Sciatic nerve (tissue), 2 donors: Measurements from ENCODE around the gene MSI2. TPM values are rescaled to one million over a fixed set of nuclear protein-coding genes. Genes with fewer than 3 reads are reported as not detected.

Experiments used
- ATAC-seq: fragments of 200-7000 bp; cut with Tn5 transposase; one replicate; pipeline ENCODE4 v1.9.1; 2020; ENCODE audit warnings: mild to moderate bottlenecking, moderate library complexity
- DNase-seq: peaks from one replicate; pipeline ENCODE4 v3.0.0-alpha.2; 2020; ENCODE audit warnings: low spot score
- intact Hi-C: fragments of 100-400 bp; cut with DNase I; formaldehyde crosslinking; loops from one replicate; pipeline ENCODE4 v1.14.2; 2022
- total RNA-seq: library from RNA; stranded (reverse); fragmentation: NEBNext Ultra II Directional; extraction: Animal tissue kit (Norgen Biotek cat#: 25700); gene quantifications from one replicate; pipeline ENCODE4 v1.2.1, GENCODE V29; 2021
- donor health status: DM: no; HTN: no; CAD: no.
- donor health status: DM: no; HTN: no; CAD: no.

The MSI2 gene
- total RNA-seq, 1 donor from 2014 or later, result 25.2 TPM

GRCh38 chr17:57396511-57396921 is 140.2 kb downstream of the MSI2 start:
- DNase-seq, result no peak
- ATAC-seq, result no peak
- intact Hi-C loops, result no loop called here

- no peak for DNase-seq
- no peak for ATAC-seq
- intact Hi-C loops, result no loop called here
Observed at GRCh38 chr17:57397402-57397801, 141.1 kb downstream of the MSI2 start.

GRCh38 chr17:57399690-57400089 is 143.4 kb downstream of the MSI2 start:
- no peak for DNase-seq
- ATAC-seq, result no peak
- intact Hi-C loops, result no loop called here

GRCh38 chr17:57400648-57401047 is 144.3 kb downstream of the MSI2 start:
- DNase-seq (no peak), ATAC-seq (no peak)
- intact Hi-C loops, result no loop called here

- ATAC-seq, result no peak
- intact Hi-C loops, result no loop called here
- no peak for DNase-seq
Observed at GRCh38 chr17:57401556-57402488, 145.5 kb downstream of the MSI2 start.

GRCh38 chr17:57402681-57403180 is 146.4 kb downstream of the MSI2 start:
- no peak for ATAC-seq
- no peak for DNase-seq
- intact Hi-C loops, result no loop called here

- intact Hi-C loops, result no loop called here
- ATAC-seq (no peak), DNase-seq (no peak)
Observed at GRCh38 chr17:57403236-57403635, 146.9 kb downstream of the MSI2 start.

GRCh38 chr17:57404073-57404472 is 147.8 kb downstream of the MSI2 start:
- ATAC-seq, result no peak
- intact Hi-C loops, result no loop called here
- no peak for DNase-seq

GRCh38 chr17:57404795-57405490 is 148.6 kb downstream of the MSI2 start:
- DNase-seq (no peak), ATAC-seq (no peak)
- intact Hi-C loops, result no loop called here

GRCh38 chr17:57405491-57406072 is 149.3 kb downstream of the MSI2 start:
- intact Hi-C loops, result no loop called here
- ATAC-seq, result no peak
- DNase-seq, result no peak

GRCh38 chr17:57406131-57406980 is 150.0 kb downstream of the MSI2 start:
- ATAC-seq, result peak; percentile 82
- intact Hi-C loops, result no loop called here
- DNase-seq, result peak; percentile 63

GRCh38 chr17:57406981-57407286 is 150.6 kb downstream of the MSI2 start:
- no peak for DNase-seq
- intact Hi-C loops, result no loop called here
- no peak for ATAC-seq

- ATAC-seq, result peak; percentile 77
- DNase-seq, result no peak
- intact Hi-C loops, result no loop called here
Observed at GRCh38 chr17:57407287-57408070, 151.2 kb downstream of the MSI2 start.

GRCh38 chr17:57408071-57408811 is 151.9 kb downstream of the MSI2 start:
- intact Hi-C loops, result no loop called here
- ATAC-seq (no peak), DNase-seq (no peak)

- ATAC-seq (no peak), DNase-seq (no peak)
- intact Hi-C loops, result no loop called here
Observed at GRCh38 chr17:57410169-57410568, 153.8 kb downstream of the MSI2 start.

GRCh38 chr17:57412520-57413096 is 156.3 kb downstream of the MSI2 start:
- ATAC-seq (no peak), DNase-seq (no peak)
- intact Hi-C loops, result no loop called here
